Right lobe of liver (tissue), 4 donors: ENCODE measurements around the gene CACNA1S.

Source experiments
- CTCF ChIP-seq, 4 donors: fragments of 200-600 bp in 3 of 4; fragments of 450-650 bp in 1 of 4; IDR thresholded peaks; one replicate each; pipeline versions ENCODE4 v1.5.1 to v1.8.0; 2016 to 2022; ENCODE audit warnings: antibody characterized with exemption in 4 of 4, mild to moderate bottlenecking in 2 of 4
- POLR2A ChIP-seq: fragments of 450-650 bp; IDR thresholded peaks from one replicate; pipeline ENCODE4 v1.6.1; 2017; ENCODE audit warnings: antibody characterized with exemption, mild to moderate bottlenecking
- donor health status: DM: no; HTN: no; CAD: no.
- donor health status: DM: no; HTN: no; CAD: no.
- donor health status: DM: no; HTN: yes; CAD: no.

GRCh38 chr1:201103666-201104065 is 8.6 kb downstream of the CACNA1S start:
- TF ChIP-seq CTCF (IDR thresholded peaks at IDR 0.05) (no peak), POLR2A (no peak)
